NCI-H345 (cell line): ENCODE measurements around the gene COL9A2.

Source experiments
- DNase-seq: peaks from one replicate; lab custom pipeline; 2025; lab: John Stamatoyannopoulos, UW

COL9A2 gene

DNA sequence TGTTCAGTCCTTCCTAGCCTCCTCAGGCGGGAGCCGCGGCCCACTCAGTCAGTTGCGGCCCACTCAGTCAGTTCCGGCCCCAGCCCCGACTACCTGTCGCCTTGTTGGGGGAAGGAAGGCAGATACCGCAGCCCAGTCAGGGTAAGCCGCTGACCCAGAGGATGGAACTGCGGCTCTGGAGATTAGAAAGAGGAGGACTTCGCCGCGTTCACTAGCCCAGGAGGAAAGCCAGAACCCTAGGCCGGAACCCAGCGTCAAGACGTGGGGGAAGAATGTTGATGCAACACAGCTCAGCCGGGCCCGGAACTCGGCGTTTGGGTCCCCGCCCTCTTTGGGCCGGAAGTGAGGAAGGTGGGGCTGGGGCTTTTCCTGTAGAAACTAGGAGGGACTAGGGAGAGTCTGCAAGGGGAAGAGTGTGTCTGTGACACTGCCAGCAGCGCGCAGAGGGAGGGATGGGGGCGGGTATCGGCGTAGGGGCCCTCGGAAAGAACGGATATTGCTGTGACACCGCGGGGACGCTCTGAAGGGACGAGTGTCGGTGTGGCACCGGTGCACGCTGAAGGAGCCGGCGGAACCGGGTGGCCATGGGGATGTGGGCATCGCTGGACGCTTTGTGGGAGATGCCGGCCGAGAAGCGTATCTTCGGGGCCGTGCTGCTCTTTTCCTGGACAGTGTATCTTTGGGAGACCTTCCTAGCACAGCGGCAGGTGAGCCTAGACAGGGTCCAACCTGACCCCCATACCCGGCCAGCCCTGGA, 59.2 kb downstream of the COL9A2 start, which contains the start of gene ZMPSTE24:
Gene ZMPSTE24, plus strand, starts transcription at position 549 of the 757 bp plus-strand sequence. Its CDS starts 36 bp downstream, at position 585.
- peak; percentile 99 for DNase-seq

DNA sequence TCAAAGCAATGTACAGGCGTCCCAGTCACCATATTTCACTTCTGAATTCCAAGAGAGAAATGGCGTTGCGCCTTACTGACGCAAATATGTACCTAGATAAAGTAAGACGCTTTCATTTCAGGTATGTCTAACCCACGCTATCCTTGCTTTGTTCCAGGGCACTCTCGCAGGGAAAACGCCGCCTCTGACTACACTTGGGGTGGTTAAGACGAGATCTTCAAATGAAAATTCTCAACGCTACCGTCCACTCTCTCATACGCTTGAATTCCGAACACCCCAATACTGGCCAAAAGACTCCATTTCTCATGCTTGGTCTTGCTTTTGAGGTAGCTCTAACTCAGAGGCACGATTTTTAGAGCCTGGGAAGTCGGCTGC, 59.8 kb downstream of the COL9A2 start:
- peak; percentile 64 for DNase-seq

DNA sequence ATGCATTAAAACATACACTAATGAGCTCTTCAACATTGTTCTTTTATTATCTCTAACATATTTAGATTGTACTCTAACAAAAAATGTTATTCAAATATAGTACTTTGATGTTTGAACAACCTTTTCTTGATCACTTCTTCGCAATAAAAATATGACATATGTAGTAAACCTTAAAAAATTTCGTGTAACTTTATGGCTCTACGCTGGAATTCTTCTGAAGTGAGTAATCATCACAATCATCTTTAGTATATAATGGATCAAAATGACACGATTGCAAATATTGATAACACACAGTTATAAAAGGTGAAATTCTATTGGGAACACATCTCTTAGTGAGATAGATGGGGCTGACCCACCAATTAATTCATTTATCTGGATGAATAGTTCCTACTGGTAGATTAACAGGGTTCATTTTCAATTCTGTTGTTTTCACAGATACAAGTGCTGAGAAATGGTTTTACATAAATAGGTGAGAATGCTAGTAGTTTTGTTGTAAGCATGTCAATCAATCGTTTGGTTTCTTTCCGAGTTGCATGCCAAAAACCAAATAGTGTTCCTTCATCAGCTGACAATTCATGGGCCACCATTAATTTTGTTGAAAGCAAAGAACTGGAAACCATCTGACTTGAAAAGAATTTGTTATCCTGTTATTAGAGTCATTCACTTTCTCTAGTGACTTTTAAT, 60.5 kb downstream of the COL9A2 start:
- no peak for DNase-seq

DNA sequence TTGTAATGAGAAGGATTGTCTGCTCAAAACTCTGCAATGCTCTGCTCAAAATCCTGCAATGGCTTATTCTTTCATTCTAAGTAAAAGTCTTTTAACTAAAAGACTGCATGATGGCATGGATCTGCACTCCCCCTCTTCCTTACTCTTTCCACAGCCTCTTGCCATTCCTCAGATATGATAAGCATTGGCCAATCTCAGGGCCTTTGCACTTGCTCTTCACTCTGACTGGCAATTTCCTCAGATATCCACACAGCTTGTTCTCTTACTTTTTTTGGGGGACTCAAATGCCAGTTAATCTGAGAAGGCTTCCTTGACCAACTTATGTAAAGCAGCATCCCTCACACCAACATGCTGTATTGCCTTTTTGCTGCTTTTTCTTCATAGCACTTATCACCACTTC, 61.9 kb downstream of the COL9A2 start:
- no peak for DNase-seq

DNA sequence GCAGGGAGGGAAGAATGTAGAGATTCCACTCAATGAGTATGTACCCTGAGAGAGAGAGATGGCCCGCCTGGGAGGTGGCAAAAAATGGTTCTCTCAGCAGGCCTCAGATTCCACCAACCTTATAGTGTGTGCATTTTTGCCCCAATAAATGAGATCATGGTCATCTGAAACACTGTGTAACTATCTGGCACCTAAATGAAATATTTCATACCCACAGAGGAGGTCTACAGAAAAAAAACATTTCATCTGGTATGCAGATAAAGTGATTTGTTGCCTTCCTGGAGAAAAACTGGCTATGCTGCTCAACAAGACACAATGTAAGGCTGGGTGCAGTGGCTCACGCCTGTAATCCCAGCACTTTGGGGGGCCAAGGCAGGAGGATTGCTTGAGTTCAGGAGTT, 64.5 kb downstream of the COL9A2 start:
- no peak for DNase-seq

DNA sequence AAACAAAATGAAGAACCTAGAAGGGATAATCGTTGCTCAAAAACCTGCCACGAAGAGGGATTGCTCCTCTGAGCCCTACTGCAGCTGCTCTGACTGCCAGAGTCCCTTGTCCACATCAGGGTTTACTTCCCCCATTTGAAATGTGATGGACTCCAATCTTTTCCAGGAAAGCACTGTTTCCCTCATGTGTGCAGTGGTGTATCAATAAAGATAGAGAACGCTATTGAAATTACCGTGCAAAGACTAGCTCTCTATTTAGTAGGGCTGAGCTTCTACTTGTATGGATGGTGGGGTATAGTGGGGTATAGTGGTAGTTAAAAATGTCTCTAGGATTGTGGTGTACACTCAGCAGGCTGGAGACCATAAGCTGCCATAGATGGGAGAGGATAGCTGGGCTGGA, 65.6 kb downstream of the COL9A2 start:
- no peak for DNase-seq
